ENCODE results near the gene EPSTI1.

Gene EPSTI1

GRCh38 chr13:42971691-42972347 is 20.2 kb downstream of the EPSTI1 start:
- no peak for DNase-seq (ENCODE audit: low read depth in 2 of 2)

GRCh38 chr13:42970824-42971690 is 21.0 kb downstream of the EPSTI1 start:
- DNase-seq (ENCODE audit: low read depth in 2 of 2): peak in 1 of 2 donors; percentile 10

DNA sequence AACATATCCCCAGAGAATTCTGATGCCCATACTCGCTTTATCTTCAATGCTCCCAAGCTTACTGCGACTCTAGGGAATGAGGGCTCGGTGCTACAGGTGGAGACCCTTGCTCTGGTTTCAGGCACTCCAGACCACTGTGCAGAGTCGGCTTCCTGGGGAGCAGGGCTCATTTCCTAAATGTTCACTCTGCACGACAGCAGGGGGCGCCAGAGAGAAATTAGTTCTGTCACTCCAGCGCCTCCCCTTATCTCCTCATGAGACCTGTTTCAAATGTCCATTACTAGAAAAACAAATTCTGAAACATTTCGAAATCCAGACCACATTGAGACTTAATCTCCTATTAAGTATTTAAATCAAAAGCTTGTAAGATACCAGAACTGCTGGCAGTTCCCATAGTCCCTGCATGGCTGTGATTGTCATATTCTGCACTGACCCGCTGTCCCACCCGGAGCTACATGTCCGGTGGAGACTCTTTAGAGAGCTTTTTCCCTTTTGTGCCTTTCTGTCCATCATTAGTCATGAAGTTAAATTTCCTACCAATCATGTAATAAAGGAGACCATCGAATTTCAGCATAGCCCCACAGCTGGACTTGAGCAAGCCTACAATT is 22.4 kb downstream of the EPSTI1 start:
- peak; percentile 37 to 48 for DNase-seq (ENCODE audit: low read depth in 2 of 2)

GRCh38 chr13:42968906-42969305 is 23.1 kb downstream of the EPSTI1 start:
- DNase-seq (ENCODE audit: low read depth in 2 of 2): no peak

DNA sequence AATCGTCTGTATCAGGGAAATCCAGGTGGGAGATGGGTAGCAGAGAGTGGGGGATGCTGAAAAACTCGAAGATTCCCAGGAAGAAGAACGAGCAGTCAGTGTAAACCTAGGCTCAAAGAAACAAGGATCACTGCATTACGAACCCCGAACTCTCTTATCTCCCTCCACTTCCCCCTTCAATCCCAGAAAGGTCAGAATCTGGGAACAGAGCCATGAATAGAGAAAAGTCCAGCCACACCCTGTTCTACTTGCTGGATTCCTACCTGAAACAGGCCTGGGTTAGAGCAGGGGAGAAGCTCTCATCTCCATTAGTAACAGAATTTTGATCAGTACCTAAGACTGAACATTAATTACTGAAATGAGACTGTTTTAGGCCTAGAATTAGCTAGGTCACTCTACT is 24.4 kb downstream of the EPSTI1 start:
- DNase-seq (ENCODE audit: low read depth in 2 of 2): no peak

- DNase-seq (ENCODE audit: low read depth in 2 of 2): no peak
Measured at GRCh38 chr13:42965281-42965680, 26.8 kb downstream of the EPSTI1 start.

DNA sequence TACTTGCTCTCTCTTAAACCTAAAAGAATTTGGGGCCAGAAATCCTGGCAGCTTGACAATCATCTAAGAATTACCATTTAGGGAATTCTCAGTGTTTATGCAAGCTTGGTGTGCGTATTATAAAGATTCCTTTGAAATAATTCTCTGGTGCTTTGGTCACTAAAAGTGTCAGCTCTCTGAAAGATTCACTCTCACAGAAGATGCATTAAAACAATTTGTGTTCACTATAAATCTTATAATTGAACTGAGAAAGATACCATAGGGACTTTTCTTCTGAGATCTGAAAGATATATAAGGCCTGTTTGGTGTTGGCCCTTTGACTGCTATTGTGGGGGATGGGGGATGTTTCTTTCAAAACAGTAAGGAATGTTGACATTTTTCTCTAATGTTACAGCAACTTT is 27.3 kb downstream of the EPSTI1 start:
- no peak for DNase-seq (ENCODE audit: low read depth in 2 of 2)

DNA sequence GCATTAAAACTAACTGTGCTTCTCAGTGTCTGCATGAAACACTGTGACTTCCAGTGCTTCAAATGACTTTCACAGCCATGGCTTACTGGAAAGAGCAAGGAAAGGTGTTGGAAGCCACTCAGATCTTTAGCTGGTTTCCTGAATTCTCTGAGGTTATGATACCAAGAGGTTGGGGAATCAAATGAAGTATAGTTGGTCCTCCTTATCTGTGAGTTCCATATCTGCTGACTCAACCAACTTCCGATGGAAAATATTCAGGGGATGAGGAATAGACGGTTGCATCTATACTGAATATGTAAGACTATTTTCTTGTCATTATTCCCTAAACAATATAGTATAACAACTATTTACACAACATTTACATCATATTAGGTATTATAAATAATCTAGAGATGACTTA is 32.4 kb downstream of the EPSTI1 start:
- DNase-seq (ENCODE audit: low read depth in 2 of 2): no peak

DNA sequence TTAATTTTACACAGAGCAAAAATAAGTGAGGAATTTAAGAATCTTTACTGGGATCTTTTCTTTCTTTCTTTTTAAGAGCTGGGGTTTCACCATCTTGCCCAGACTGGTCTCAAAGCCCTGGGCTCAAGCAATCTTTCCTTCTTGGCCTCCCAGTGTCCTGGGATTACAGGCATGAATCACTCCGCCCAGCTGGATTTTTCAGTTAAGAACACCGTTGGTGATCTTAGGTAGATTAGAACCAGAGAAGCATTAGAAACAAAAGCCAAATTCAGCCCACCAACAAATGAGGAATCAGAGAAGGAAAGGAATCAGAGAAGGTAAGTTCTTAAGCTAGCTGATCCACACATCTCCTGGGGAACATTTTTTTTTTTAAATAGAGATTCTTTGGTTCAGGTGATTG is 34.2 kb downstream of the EPSTI1 start:
- no peak for DNase-seq (ENCODE audit: low read depth in 2 of 2)

GRCh38 chr13:42950181-42950580 is 41.9 kb downstream of the EPSTI1 start:
- no peak for DNase-seq (ENCODE audit: low read depth in 2 of 2)

DNA sequence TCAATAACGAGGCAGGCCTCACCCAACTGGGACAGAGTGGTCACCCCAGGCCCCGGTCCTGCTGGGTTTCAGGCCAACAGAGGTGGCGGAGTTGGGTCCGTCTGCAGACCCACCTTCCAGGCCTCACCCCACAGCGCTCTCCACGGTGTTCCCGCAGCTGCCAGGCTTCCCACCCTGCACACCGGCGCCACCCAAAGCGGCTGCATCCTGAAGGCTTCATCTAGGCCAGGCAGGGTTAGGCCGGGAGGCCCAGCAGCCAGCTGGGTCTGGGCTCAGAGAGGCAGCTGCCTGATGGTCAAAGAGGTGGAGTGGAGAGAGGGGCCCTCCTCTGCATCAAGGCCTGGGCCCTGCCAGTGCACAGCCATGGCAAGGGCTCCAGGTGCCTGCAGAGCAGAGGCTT is 44.1 kb downstream of the EPSTI1 start:
- no peak for DNase-seq (ENCODE audit: low read depth in 2 of 2)

DNA sequence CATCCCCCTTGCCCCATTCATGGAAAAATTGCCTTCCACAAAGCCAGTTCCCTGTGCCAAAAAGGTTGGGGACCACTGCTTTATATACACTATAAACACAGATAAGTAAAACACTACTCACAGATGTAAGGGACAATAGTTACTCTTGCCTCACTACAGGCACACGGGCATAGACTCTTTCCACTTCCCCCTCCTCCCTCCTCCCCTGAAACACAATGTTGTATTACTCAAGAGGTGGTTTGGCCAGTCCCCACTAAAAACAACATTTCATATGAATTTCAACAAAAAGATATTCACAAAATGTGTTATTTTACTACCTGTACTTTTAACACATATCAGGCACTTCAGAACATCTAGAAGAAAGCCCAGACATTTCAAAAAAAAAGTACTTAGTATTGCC is 45.1 kb downstream of the EPSTI1 start:
- no peak for DNase-seq (ENCODE audit: low read depth in 2 of 2)

DNA sequence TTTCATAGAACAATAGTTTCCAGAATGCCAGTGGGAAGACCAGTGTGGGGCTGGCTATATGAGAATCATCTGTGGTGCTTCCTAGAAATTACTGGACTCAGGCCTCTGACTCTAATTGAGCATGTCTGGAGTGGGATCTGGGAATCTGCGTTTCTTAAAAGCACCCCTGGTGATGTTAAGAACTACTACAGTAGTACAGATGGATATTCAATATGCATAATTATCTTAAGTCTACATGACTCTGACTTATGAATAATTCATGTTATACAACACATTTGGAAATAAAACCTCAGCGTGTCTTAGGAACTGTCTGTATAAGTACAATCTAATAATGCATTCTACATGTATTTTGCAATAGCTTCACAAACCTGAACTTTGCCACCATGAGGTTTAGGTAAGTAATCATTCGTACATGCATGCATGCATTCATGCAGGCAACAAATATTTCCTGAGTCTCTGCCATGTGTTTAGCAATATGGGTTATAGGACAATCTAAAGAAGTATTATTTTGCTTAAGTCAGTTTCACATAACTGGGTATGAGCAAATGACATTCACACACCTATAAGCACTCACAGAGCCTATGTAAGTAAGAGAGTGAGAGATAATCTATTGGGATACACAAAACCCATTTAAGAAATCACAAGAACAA is 62.0 kb downstream of the EPSTI1 start:
- DNase-seq (ENCODE audit: low read depth in 2 of 2): no peak

DNA sequence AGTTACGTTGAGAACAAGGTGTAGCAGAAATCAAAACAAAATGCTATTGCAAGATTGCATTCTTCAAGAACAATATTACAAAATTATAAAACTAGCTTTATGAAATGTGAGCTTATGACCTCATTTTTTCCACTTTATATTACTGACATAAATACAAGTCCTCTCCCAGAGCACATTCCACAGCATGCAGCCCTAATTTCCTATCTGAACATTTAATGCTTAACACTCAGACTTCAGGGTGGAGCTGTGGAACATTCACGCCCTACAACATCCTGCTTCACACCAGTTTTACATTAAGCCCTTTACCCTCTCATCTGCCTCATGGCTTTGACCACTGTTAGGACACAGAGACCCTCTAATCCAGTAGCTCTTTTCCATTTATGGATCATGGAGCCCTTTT is 65.5 kb downstream of the EPSTI1 start:
- no peak for DNase-seq (ENCODE audit: low read depth in 2 of 2)

GRCh38 chr13:42926043-42926442 is 66.0 kb downstream of the EPSTI1 start:
- DNase-seq (ENCODE audit: low read depth in 2 of 2): no peak

GRCh38 chr13:42925626-42926025 is 66.4 kb downstream of the EPSTI1 start:
- no peak for DNase-seq (ENCODE audit: low read depth in 2 of 2)

DNA sequence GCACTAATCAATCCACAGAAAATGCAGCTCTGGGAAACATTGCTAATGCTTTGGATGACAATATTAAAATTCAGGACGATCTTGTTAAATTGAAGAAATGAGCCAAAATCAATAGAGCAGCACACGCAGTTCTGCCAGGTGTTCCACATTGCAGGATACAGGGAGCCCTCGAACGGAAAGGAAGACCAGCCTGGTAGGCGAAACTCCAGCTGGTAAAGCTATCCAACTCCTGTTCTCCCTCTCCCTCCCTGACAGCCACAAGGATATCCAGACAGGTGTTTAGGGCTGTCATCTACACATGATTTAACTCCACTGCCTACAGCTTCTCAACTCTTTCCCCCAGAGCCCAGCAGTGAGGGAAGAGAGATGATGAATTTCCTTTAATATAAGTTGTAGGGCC is 67.7 kb downstream of the EPSTI1 start:
- DNase-seq (ENCODE audit: low read depth in 2 of 2): no peak

DNA sequence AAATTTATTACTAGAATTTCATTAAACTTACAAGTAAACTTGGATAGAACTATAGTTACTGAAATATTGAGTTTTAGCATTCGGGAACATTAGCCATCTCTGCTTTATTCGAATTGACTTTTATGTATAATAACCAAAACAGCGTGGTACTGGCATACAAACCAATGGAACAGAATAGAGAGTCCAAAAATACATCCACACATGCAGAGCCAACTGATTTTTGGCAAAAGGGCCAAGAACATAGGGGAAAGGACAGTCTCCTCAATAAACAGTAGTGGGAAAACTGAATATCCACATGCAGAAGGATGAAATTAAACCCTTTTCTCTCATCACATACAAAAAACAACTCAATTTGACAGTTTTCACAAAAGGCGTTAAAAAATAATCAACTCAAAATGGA is 84.3 kb downstream of the EPSTI1 start:
- no peak for DNase-seq (ENCODE audit: low read depth in 2 of 2)

DNA sequence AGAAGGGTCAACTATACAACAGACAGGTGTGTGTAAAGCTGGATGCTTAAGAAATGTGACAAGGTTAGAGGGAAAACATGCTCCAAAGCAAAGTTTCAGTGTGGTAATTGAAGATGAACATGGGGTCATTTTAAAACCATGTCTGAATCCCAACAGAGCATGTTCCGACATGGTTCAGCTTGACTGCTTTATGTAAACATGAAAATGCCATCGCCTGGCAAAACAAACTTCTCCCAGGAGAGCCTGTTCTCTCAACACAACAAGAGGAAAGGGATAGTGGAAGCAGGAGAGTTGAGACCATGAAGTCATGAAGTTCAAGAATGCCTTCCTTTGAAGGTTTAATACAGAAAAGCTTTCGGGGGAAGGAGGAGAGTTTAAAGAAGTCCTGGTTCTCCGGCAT is 85.8 kb downstream of the EPSTI1 start:
- DNase-seq (ENCODE audit: low read depth in 2 of 2): no peak

- no peak for DNase-seq (ENCODE audit: low read depth in 2 of 2)
Measured at GRCh38 chr13:42905579-42905978, 86.5 kb downstream of the EPSTI1 start.

DNA sequence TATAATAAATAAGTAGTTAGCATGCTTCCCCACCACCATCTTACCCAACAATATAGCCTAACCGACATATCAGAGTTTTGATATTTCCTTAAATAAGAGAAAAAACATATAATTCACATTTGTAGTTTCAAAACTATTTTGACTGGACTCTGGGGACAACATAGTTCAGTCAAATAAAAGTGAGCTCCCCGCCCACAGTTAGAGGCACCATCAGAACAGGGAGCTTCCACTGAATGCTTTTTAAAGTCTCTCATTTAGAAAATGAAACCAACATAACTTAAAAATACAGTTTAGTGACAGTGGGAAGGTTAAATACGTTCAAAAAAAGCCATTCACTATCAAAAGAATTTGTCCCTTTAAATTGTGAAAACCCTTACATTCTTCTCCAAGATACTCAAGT is 92.8 kb downstream of the EPSTI1 start:
- DNase-seq (ENCODE audit: low read depth in 2 of 2): no peak

DNA sequence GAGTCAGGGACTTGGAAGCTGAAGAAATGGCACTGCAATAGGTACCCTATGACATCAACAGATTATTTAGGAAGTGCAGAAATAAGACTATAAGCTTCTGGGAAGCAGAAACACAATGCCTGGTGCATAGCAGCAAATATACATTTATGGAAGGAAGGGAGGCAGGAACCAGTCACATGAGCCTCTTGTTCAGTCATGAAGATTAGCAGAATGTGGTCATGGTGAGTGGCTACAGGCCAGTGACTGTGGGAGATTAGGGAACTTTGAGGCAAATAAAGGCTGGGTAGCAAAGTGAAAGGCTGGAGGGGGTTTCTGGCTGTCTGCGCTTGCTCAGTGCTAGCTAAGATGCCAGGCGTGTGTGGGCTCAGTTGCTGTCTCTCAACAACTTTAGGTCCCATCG is 96.3 kb downstream of the EPSTI1 start:
- no peak for DNase-seq (ENCODE audit: low read depth in 2 of 2)
